ENCODE data around the gene LGALSL.

DNA sequence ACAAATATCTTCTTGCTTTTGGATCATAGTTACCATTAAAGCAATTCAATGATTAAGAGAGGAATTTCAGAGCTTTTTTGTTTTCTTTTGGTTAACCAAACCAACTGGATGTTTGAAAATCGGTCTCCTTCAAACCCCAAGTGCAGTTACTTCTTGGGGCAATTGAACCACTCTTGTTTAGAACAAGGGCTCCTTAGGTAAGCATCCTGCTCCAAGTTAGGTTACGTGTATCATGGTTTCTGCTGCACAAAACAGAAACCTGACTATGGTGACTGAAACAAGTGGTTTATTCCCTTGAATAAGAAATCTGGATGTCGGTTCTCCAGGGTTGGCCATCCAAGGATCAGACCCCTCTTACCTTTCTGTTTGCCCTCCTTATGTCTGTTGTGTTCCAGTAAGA lies 16.1 kb upstream of the LGALSL start:
- TF ChIP-seq, protein P1, sequence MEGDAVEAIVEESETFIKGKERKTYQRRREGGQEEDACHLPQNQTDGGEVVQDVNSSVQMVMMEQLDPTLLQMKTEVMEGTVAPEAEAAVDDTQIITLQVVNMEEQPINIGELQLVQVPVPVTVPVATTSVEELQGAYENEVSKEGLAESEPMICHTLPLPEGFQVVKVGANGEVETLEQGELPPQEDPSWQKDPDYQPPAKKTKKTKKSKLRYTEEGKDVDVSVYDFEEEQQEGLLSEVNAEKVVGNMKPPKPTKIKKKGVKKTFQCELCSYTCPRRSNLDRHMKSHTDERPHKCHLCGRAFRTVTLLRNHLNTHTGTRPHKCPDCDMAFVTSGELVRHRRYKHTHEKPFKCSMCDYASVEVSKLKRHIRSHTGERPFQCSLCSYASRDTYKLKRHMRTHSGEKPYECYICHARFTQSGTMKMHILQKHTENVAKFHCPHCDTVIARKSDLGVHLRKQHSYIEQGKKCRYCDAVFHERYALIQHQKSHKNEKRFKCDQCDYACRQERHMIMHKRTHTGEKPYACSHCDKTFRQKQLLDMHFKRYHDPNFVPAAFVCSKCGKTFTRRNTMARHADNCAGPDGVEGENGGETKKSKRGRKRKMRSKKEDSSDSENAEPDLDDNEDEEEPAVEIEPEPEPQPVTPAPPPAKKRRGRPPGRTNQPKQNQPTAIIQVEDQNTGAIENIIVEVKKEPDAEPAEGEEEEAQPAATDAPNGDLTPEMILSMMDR (IDR thresholded peaks at IDR 0.05), result no peak
- no peak for TF ChIP-seq POLR2A (IDR thresholded peaks at IDR 0.05)

All from transverse colon (tissue), 3 donors.